GM21447 (cell line): ENCODE data around the gene PTK6.
A peak's percentile ranks its signal among the peaks of the same experiment; 100 is the strongest.

Source experiments
- ATAC-seq: cut with Tn5 transposase; IDR thresholded peaks from one replicate; pipeline ENCODE4 v1.9.1; 2021; ENCODE audit not compliant: unreplicated experiment

Gene PTK6

DNA sequence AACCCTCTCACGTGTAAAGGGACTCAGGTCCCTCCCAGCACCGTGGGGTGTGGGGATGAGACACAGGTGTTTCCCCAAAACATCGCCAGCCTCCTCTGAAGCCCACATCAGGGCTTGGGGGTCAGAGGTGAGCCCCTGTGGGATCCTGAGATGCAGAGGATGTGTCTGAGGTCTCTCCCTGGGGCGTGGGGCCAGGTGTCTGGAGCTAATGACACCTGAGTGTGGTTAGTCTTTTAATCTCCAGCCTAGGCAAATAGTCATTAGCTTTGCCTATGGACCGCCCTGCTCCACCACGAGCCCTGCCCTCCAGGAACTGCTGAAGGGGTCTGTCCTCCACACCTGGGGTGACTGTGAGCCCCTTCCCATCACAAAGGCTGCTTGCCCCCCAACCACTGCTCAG is 8.6 kb upstream of the PTK6 start:
- no peak for ATAC-seq

DNA sequence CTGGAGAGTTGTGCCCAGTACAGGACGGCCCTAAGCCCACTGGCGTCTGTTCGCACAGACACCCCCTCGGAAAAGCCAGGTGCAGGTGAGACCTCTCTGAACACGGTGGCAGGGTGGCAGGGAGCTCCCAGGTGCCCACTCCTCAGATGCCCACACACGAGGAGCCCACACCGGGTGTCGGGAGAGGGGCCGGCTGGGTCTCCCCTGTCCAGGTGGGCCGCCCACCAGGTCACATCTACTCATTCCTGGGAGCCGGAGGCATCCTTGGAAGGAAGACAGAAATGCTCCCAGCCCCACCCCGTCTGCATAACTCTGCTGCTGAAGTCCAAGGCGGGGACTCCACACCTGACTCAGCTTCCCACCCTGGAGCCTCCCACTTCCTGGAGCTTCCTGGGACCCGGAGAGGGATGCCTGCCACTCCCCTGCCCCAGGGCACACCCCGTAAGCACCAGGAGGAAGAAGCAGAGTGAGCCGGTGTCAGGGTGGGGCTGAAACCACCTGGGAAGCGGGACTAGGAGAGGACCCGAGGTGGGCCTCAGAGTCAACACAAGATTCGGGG is 7.9 kb upstream of the PTK6 start:
- ATAC-seq = no peak

GRCh38 chr20:63544241-63544957 is 7.2 kb upstream of the PTK6 start:
- ATAC-seq = no peak

DNA sequence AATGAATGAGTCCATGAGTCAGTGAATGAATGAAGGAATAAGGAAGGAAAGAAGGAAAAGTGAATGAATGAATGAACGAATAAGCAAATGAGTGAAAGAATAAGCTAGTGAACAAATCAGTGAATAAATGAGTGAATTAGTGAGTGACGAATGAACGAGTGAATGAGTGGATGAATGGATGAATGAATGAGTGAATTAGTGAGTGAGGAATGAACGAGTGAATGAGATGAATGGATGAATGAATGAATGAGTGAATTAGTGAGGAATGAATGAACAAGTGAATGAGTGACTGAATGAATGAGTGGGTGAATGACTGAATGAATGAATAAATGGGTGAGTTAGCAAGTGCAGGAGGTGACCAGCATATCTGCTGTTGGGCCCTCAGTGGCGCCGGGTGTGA is 6.6 kb upstream of the PTK6 start:
- ATAC-seq = no peak

- ATAC-seq = no peak
Measured at GRCh38 chr20:63543131-63543530, 6.0 kb upstream of the PTK6 start.

DNA sequence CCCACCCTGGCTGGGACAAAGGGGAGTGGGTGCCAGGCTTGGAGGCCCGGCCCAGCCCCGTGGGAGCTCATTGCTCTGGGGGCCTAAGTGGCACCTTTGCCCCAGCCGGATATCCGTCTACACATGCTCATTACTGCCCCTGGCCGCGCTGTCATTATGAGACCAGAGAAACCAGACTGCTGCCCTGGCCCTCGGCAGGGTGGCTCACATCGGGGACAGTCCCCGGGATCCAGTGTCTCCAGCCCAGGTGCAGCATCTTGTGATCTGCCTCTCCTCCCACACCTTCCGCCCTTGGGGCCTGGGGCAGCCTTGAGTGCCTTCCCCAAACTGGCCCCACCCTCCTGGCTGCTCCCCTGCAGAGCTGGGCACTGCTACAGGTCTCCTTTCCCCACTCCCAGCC is 5.5 kb upstream of the PTK6 start:
- no peak for ATAC-seq

- no peak for ATAC-seq
Measured at GRCh38 chr20:63542031-63542559, 4.9 kb upstream of the PTK6 start.

- ATAC-seq = no peak
Measured at GRCh38 chr20:63541371-63541770, 4.2 kb upstream of the PTK6 start.

GRCh38 chr20:63540417-63541186 is 3.4 kb upstream of the PTK6 start:
- ATAC-seq = no peak

DNA sequence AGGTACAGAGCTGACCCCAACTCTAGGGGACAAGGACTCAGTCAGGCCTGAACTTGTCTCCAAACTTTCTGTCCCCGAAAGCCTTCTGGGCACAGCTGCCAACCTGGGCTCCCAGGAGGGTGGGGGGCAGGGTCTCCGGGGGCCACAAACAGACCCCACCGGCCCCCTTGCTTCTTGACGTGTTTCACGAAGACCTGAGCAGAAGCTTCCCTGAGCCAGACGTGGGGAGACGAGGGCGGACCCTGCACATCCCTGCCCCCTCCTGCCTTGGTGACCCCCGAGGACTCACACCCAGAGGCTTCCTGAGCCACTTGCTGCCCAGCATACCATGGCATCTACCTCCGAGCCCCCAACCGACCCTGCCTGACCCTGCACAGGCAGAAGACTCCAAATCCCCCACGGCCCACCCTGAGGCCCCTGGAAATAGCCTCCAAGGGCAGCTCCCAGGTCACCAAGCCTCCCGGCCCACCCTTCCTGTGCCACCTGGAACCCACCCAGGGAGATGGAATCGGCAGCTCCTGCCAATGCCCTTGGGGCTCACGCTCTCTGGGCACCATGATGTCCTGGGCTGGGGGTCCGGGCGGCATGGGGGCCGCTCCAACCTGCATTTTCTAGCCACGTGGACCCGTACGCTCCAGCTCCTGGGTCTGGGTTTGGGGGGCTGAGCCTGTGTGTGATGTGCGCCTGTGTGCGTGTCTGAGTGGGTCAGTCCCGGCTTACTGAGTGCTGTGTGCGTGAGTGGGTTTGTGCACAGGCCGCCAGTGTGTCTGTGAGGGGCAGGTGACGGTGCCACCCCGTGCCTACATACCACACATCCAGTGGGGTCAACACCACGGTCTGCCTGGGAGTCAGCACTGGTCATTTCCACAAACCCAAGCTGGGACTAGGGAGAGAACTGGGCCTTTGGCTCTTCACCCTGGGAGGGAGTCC is 2.5 kb upstream of the PTK6 start:
- ATAC-seq = no peak

DNA sequence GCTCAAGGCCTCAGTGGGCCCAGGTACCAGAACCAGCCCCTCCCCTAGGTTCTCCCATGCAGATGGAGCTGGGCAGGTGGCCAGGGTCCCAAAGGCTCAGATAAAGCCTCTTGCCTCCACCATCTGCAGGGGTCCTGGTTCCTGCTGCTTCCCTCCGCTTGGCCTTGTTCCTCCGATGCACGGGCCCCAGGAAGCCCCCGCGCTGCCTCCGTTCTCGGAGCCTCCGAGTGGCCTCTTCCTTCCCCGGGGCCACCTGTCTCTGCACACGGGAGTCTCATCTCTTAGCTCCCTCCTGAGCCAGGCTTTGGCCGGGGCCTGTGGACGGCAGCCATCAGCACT is 1.9 kb upstream of the PTK6 start:
- no peak for ATAC-seq

DNA sequence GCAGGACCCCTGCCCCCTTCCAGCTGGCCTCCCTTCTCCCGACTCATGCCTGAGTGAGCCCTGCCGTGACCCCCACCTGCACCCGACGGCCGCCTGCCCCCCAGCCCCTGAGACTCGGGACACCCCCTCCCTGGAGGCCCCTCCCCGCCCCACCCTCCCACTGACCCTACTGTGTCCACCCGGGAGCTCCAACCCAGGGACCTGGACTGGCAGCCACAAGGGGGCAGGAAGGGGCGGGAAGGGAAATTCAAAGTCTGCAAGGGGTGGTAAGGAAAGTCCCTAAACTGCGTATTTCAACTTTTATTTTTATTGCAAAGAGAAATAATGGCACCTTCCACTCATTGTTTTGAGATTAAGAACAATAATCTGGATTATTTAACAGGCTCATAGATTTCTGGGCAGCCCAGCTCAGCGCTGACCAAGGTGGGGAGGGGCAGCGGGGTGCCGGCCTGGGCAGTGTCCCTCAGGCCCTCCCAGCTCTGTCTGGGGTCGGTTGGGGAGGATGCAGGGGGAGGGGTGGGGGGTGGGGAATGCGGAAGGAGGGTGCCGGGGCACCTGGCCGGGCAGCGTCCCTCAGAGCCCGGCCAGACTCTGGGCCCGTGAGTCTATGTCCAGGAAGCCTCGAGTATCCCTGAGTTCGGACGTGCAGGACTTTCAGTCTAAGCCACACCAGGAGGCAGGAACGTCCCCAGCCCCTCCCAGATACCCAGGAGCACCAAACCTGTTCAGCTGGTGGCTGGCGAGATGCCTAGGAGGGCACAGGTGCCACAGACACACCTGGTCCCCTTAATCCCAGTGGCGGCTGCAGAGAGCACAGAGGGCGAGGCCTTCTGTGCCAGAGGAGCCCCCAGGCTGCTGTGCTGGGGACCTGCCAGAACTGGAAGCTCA is 1.3 kb upstream of the PTK6 start:
- no peak for ATAC-seq

- peak; percentile 89 for ATAC-seq
Measured at GRCh38 chr20:63537525-63538203, 488 bp upstream of the PTK6 start.

DNA sequence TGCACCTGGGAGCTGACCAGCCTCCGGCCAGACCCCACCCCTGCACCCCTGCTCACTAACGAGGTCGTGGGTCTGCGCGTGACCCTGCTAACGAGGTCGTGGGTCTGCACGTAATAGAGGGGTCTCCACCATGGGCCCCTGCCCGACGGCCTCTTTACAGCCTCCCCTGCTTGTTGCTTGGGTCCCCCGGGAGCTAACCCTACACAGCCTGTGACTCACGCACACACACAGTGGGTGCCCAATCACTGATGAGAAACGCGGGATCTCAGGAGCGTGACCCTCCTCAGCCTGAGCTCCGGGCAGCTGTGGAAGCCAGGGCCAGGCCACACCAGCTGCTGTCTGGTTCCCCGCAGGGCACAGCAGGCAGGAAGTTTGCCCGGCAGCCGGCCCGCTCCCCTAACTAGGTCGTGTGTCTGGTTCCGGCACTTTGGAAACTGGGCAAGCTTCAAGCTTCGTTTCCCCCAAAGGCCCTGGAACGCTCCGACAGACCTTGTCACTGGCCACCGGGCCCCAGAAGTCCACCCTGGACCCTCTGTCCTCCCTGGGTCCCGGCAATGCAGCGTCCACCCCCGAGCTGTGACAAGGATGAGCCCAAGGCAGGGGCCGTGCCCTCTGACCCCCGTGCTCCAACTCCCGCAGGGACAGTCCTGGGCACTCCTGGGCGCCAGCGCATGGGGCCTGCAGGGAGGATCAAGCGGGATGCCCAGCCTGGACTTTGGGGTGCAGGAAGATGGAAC is 767 bp downstream of the PTK6 start:
- ATAC-seq = no peak

GRCh38 chr20:63534831-63535651 is 2.1 kb downstream of the PTK6 start:
- ATAC-seq = no peak

DNA sequence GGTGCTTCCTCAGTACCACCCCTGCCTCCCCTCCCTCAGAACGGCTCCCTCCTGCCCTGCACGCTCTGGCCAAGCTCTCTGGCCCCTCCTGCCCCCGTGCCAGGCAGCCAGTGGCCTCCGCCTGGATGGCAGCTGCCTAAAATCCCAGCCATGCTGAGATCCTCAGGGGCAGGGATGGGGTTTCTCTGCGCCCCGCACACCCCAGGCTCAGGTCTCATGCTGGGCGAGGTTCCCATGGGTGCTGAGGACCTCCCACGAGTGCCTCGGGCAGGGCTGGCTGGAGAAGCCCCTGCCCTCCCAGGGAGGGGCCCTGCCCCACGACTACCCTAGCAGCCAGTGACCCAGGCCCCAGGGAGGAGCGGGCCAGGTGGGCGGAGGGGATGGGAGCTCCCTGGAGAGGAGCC is 2.7 kb downstream of the PTK6 start:
- no peak for ATAC-seq

DNA sequence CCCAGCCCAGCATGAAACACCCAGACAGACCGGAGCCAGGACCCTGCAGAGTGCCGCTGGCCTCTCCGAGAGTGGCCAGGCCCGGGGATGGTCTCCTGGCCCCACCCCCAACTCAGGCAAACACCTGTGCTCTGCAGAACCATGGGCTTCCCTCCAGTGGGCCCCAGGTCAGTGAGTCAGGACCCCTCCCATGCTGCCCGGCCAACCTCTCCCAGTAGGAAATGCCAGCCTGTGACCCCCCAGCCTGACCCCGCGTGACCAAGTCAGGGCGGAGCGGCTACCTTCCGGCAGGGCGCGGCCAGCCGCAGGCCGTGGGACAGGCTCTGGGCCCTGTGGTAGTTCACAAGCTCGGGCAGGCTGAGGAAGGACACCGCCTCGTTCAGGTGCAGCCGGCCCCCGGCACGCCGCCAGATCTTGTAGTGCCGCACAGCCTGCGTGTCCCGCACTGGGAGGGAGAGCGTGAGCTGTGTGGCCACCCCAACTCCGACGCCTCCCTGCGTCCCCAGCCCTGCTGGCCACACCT is 3.2 kb downstream of the PTK6 start:
- no peak for ATAC-seq

- no peak for ATAC-seq
Measured at GRCh38 chr20:63533388-63533787, 3.8 kb downstream of the PTK6 start.
